HEK293 (cell line): ENCODE results near the gene LRBA.

Experiments used
- CTCF ChIA-PET: fragments of 350-600 bp; formaldehyde crosslinking; extraction: SDS; loops from one replicate; lab custom pipeline; 2021; ENCODE audit warnings: antibody characterized with exemption; lab: Yijun Ruan, JAX
- POLR2A ChIA-PET: fragments of 300-600 bp; formaldehyde crosslinking; extraction: SDS; loops from one replicate; lab custom pipeline; 2020; ENCODE audit warnings: antibody characterized with exemption, inconsistent platforms; lab: Yijun Ruan, JAX
- H3K27ac ChIP-seq: fragments of 200-500 bp; sonication (Bioruptor generic); 2 replicates; pipeline ENCODE4 v1.5.1; 2014; ENCODE audit warnings: low read depth, low read length, control low read depth, inconsistent platforms; ENCODE audit errors: extremely low read depth
- H3K36me3 ChIP-seq, 2 experiments: fragments of 200-500 bp in 1 of 2; sonication (Bioruptor generic) in 1 of 2; 1 replicate in 1 of 2; 2 replicates in 1 of 2; pipeline ENCODE4 v1.5.1; 2014 to 2017; ENCODE audit warnings: inconsistent platforms in 2 of 2, low read length in 2 of 2; ENCODE audit not compliant: control insufficient read depth in 2 of 2, insufficient read depth in 1 of 2
- H3K4me1 ChIP-seq: fragments of 200-500 bp; sonication (Bioruptor generic); 2 replicates; pipeline ENCODE4 v1.5.1; 2014; ENCODE audit warnings: mild to moderate bottlenecking, low read length, inconsistent platforms; ENCODE audit not compliant: control insufficient read depth, insufficient read depth
- H3K4me3 ChIP-seq: 2 replicates; pipeline ENCODE4 v1.5.1; 2011; ENCODE audit warnings: low read depth, mild to moderate bottlenecking, control low read depth, low read length, moderate library complexity
- H3K9me3 ChIP-seq: fragments of 200-500 bp; sonication (Bioruptor generic); 2 replicates; pipeline ENCODE4 v1.5.1; 2014; ENCODE audit warnings: low read depth, low read length, inconsistent platforms; ENCODE audit not compliant: control insufficient read depth, insufficient read depth
- GLIS2 ChIP-seq: fragments of 450-650 bp; formaldehyde crosslinking; IDR thresholded peaks from 2 replicates; pipeline ENCODE4 v1.5.1; 2016; ENCODE audit warnings: missing biosample characterization, missing genetic modification characterization
- KLF16 ChIP-seq: fragments of 450-650 bp; formaldehyde crosslinking; IDR thresholded peaks from 2 replicates; pipeline ENCODE4 v1.5.1; 2017; ENCODE audit warnings: missing biosample characterization, missing genetic modification characterization
- MEIS1 ChIP-seq: sonication (generic); formaldehyde crosslinking; IDR thresholded peaks from 2 replicates; pipeline ENCODE4 v1.8.1; 2022; ENCODE audit warnings: missing genetic modification reagents, mild to moderate bottlenecking, borderline replicate concordance
- OVOL3 ChIP-seq: fragments of 450-650 bp; formaldehyde crosslinking; IDR thresholded peaks from 2 replicates; pipeline ENCODE4 v1.5.1; 2016; ENCODE audit warnings: missing biosample characterization, missing genetic modification characterization
- ZBTB49 ChIP-seq: fragments of 450-650 bp; formaldehyde crosslinking; IDR thresholded peaks from 2 replicates; pipeline ENCODE4 v1.5.1; 2016; ENCODE audit warnings: missing biosample characterization, missing genetic modification characterization, low read depth
- ZNF138 ChIP-seq: fragments of 450-650 bp; formaldehyde crosslinking; IDR thresholded peaks from 2 replicates; pipeline ENCODE4 v1.5.1; 2016; ENCODE audit warnings: missing biosample characterization, missing genetic modification characterization, borderline replicate concordance
- ZNF18 ChIP-seq: fragments of 450-650 bp; formaldehyde crosslinking; IDR thresholded peaks from 2 replicates; pipeline ENCODE4 v1.5.1; 2016; ENCODE audit warnings: missing biosample characterization, missing genetic modification characterization
- ZNF19 ChIP-seq: fragments of 450-650 bp; formaldehyde crosslinking; IDR thresholded peaks from 2 replicates; pipeline ENCODE4; 2016; ENCODE audit warnings: missing biosample characterization, missing genetic modification characterization, low read depth
- ZNF311 ChIP-seq: fragments of 450-650 bp; formaldehyde crosslinking; IDR thresholded peaks from 2 replicates; pipeline ENCODE4 v1.5.1; 2017; ENCODE audit warnings: missing biosample characterization, missing genetic modification characterization, borderline replicate concordance
- ZNF324 ChIP-seq: fragments of 450-650 bp; formaldehyde crosslinking; IDR thresholded peaks from 2 replicates; pipeline ENCODE4 v1.5.1; 2016; ENCODE audit warnings: missing biosample characterization, missing genetic modification characterization
- ZNF350 ChIP-seq: fragments of 450-650 bp; formaldehyde crosslinking; IDR thresholded peaks from 2 replicates; pipeline ENCODE4 v1.5.0; 2017; ENCODE audit warnings: missing biosample characterization, mild to moderate bottlenecking, missing genetic modification characterization
- ZNF398 ChIP-seq: fragments of 450-650 bp; formaldehyde crosslinking; IDR thresholded peaks from 2 replicates; pipeline ENCODE4 v1.5.1; 2017; ENCODE audit warnings: missing biosample characterization, missing genetic modification characterization
- ZNF514 ChIP-seq: fragments of 450-650 bp; formaldehyde crosslinking; IDR thresholded peaks from 2 replicates; pipeline ENCODE4 v1.5.1; 2016; ENCODE audit warnings: missing biosample characterization, missing genetic modification characterization
- ZNF544 ChIP-seq: fragments of 450-650 bp; formaldehyde crosslinking; IDR thresholded peaks from 2 replicates; pipeline ENCODE4 v1.5.0; 2017; ENCODE audit warnings: missing biosample characterization, missing genetic modification characterization
- ZNF558 ChIP-seq: fragments of 450-650 bp; formaldehyde crosslinking; IDR thresholded peaks from 2 replicates; pipeline ENCODE4 v1.5.1; 2016; ENCODE audit warnings: missing biosample characterization, missing genetic modification characterization
- ZNF560 ChIP-seq: fragments of 450-650 bp; formaldehyde crosslinking; IDR thresholded peaks from 2 replicates; pipeline ENCODE4 v1.5.1; 2017; ENCODE audit warnings: missing biosample characterization, missing genetic modification characterization, borderline replicate concordance
- ZNF571 ChIP-seq: fragments of 450-650 bp; formaldehyde crosslinking; IDR thresholded peaks from 2 replicates; pipeline ENCODE4 v1.5.0; 2017; ENCODE audit warnings: missing biosample characterization, missing genetic modification characterization
- ZNF639 ChIP-seq: fragments of 450-650 bp; formaldehyde crosslinking; IDR thresholded peaks from 2 replicates; pipeline ENCODE4 v1.5.1; 2016; ENCODE audit warnings: missing biosample characterization, missing genetic modification characterization
- ZNF777 ChIP-seq: fragments of 450-650 bp; formaldehyde crosslinking; IDR thresholded peaks from 2 replicates; pipeline ENCODE4 v1.5.1; 2017; ENCODE audit warnings: missing biosample characterization, missing genetic modification characterization, borderline replicate concordance
- ZNF791 ChIP-seq: fragments of 450-650 bp; formaldehyde crosslinking; IDR thresholded peaks from 2 replicates; pipeline ENCODE4 v1.5.1; 2016; ENCODE audit warnings: missing biosample characterization, missing genetic modification characterization
- ZNF792 ChIP-seq: fragments of 450-650 bp; formaldehyde crosslinking; IDR thresholded peaks from 2 replicates; pipeline ENCODE4 v1.5.1; 2016; ENCODE audit warnings: missing biosample characterization, missing genetic modification characterization
- ZXDB ChIP-seq: fragments of 450-650 bp; formaldehyde crosslinking; IDR thresholded peaks from 2 replicates; pipeline ENCODE4 v1.5.1; 2016; ENCODE audit warnings: missing biosample characterization, missing genetic modification characterization
- TF ChIP-seq, protein P1 (sequence below): fragments of 450-650 bp; formaldehyde crosslinking; IDR thresholded peaks from 2 replicates; pipeline ENCODE4 v1.5.1; 2016; ENCODE audit warnings: missing biosample characterization, missing genetic modification characterization
- TF ChIP-seq, protein P2 (sequence below): fragments of 450-650 bp; formaldehyde crosslinking; IDR thresholded peaks from 2 replicates; pipeline ENCODE4 v1.5.1; 2016; ENCODE audit warnings: missing biosample characterization, missing genetic modification characterization
- TF ChIP-seq, protein P3 (sequence below): fragments of 450-650 bp; formaldehyde crosslinking; IDR thresholded peaks from 2 replicates; pipeline ENCODE4 v1.5.1; 2016; ENCODE audit warnings: missing biosample characterization, missing genetic modification characterization

Gene LRBA

DNA sequence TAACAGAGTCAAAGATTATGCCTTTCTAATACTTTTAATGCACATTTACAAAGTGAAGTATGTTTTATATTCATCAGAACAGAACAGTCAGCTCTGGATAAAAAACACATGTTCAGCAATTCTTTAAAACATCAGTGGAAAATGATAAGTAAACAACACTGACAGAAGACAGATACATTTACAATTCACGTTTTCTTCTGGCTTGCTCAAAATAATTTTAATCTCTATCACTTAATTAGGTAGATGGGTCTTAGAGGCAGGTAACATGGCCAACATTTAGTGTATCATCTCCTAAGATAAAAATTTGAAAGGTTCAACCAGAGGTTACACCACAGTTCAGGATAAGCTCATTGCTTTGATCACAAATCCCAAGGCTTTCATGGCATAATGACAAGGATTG, 589.9 kb downstream of the LRBA start:
- POLR2A ChIA-PET, result no interaction called here
- H3K9me3 ChIP-seq, result no peaks in the 10 kb centered on the region
- no peaks in the 10 kb centered on the region for H3K36me3 ChIP-seq
- no peak overlapping the region for H3K27ac ChIP-seq
- no peak overlapping the region for H3K4me3 ChIP-seq
- H3K4me1 ChIP-seq, result no peaks in the 10 kb centered on the region
- TF ChIP-seq, protein P1, sequence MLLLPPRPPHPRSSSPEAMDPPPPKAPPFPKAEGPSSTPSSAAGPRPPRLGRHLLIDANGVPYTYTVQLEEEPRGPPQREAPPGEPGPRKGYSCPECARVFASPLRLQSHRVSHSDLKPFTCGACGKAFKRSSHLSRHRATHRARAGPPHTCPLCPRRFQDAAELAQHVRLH (tag by site-specific recombination), result no peak
- TF ChIP-seq ZNF138 (tag by site-specific recombination) (no peak), ZNF792 (tag by site-specific recombination) (no peak), ZNF777 (tag by site-specific recombination) (no peak), ZNF791 (tag by site-specific recombination) (no peak), MEIS1 (CRISPR knock-in tag) (no peak), ZNF311 (tag by site-specific recombination) (no peak), ZNF19 (no peak)
- TF ChIP-seq, protein P2, sequence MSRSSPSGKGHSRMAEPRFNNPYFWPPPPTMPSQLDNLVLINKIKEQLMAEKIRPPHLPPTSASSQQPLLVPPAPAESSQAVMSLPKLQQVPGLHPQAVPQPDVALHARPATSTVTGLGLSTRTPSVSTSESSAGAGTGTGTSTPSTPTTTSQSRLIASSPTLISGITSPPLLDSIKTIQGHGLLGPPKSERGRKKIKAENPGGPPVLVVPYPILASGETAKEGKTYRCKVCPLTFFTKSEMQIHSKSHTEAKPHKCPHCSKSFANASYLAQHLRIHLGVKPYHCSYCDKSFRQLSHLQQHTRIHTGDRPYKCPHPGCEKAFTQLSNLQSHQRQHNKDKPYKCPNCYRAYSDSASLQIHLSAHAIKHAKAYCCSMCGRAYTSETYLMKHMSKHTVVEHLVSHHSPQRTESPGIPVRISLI, result no peak
- CTCF ChIA-PET, result no interaction called here

DNA sequence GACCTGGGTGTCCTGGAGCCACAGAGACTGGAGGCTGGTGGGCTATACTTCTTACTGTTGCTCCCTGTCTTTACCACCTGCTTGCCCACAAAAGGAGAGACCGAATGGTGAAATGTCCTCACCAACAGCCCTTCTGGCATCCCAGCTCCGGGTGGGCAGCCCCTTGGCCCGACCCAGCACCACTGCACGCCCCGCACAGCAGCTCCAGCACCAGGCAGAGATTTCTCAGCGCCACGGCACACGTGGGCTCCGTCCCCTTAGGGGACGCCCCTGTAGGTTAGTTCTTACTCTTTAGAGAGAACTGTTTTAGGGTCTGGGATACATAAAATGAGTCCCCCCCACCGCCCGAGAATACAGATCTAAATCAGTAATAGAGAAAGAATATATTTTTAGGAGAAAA, 591.6 kb downstream of the LRBA start:
- Histone ChIP-seq H3K36me3 (no peaks in the 10 kb centered on the region), H3K4me1 (no peaks in the 10 kb centered on the region), H3K4me3 (no peak overlapping the region), H3K9me3 (no peaks in the 10 kb centered on the region), H3K27ac (no peak overlapping the region)
- ChIA-PET CTCF (no interaction called here), POLR2A (no interaction called here)
- TF ChIP-seq ZNF777 (tag by site-specific recombination) (no peak), ZNF571 (tag by site-specific recombination) (no peak), ZNF324 (tag by site-specific recombination) (no peak), OVOL3 (tag by site-specific recombination) (no peak), KLF16 (tag by site-specific recombination) (no peak), ZNF558 (no peak), ZXDB (tag by site-specific recombination) (no peak), ZNF544 (tag by site-specific recombination) (no peak), ZNF514 (no peak), ZNF398 (no peak), ZBTB49 (tag by site-specific recombination) (no peak), GLIS2 (tag by site-specific recombination) (no peak), ZNF350 (no peak), ZNF639 (tag by site-specific recombination) (no peak), ZNF560 (tag by site-specific recombination) (no peak), ZNF18 (no peak)
- TF ChIP-seq, protein P3, sequence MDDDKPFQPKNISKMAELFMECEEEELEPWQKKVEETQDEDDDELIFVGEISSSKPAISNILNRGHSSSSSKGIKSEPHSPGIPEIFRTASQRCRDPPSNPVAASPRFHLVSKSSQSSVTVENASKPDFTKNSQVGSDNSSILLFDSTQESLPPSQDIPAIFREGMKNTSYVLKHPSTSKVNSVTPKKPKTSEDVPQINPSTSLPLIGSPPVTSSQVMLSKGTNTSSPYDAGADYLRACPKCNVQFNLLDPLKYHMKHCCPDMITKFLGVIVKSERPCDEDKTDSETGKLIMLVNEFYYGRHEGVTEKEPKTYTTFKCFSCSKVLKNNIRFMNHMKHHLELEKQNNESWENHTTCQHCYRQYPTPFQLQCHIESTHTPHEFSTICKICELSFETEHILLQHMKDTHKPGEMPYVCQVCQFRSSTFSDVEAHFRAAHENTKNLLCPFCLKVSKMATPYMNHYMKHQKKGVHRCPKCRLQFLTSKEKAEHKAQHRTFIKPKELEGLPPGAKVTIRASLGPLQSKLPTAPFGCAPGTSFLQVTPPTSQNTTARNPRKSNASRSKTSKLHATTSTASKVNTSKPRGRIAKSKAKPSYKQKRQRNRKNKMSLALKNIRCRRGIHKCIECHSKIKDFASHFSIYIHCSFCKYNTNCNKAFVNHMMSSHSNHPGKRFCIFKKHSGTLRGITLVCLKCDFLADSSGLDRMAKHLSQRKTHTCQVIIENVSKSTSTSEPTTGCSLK (tag by site-specific recombination), result no peak
